ENCODE measurements around the gene KAT6B.
A peak's percentile ranks its signal among the peaks of the same experiment; 100 is the strongest.

KAT6B gene

GRCh38 chr10:74827045-74827441, 643 bp downstream of the KAT6B start (continued):
- no peak for TF ChIP-seq PRDM2 (tag by site-specific recombination; IDR thresholded peaks at IDR 0.05; ENCODE audit: borderline replicate concordance)
- TF ChIP-seq ZNF548 (tag by site-specific recombination; IDR thresholded peaks at IDR 0.05) = 0 out of 2 replicates have a peak, but pooled peaks have one; percentile 29
- TF ChIP-seq GFI1B (tag by site-specific recombination; IDR thresholded peaks at IDR 0.05) = peak; percentile 13; the same call in 1 of the 2 replicates
- peak; percentile 41; the same call in 1 of the 2 replicates for TF ChIP-seq ZEB2 (tag by site-specific recombination; IDR thresholded peaks at IDR 0.05)
- peak; percentile 99 for TF ChIP-seq ZFHX2 (tag by site-specific recombination; conservative IDR thresholded peaks at IDR 0.05)
- TF ChIP-seq MYNN (tag by site-specific recombination; IDR thresholded peaks at IDR 0.05; ENCODE audit: borderline replicate concordance) = no peak
- TF ChIP-seq AEBP2 (tag by site-specific recombination; IDR thresholded peaks at IDR 0.05; ENCODE audit: borderline replicate concordance) = no peak
- TF ChIP-seq ZBTB44 (tag by site-specific recombination; IDR thresholded peaks at IDR 0.05) = no peak
- TF ChIP-seq ZNF433 (tag by site-specific recombination; IDR thresholded peaks at IDR 0.05; ENCODE audit: low read depth) = no peak
- TF ChIP-seq ZNF18 (tag by site-specific recombination; IDR thresholded peaks at IDR 0.05) = peak; percentile 97
- TF ChIP-seq ZNF335 (tag by site-specific recombination; conservative IDR thresholded peaks at IDR 0.05) = no peak
- TF ChIP-seq ZBTB1 (tag by site-specific recombination; IDR thresholded peaks at IDR 0.05) = no peak
- TF ChIP-seq ZNF777 (tag by site-specific recombination; IDR thresholded peaks at IDR 0.05; ENCODE audit: borderline replicate concordance) = no peak
- TF ChIP-seq ZNF521 (tag by site-specific recombination; IDR thresholded peaks at IDR 0.05) = no peak
- peak; percentile 78 for TF ChIP-seq KLF9 (tag by site-specific recombination; IDR thresholded peaks at IDR 0.05; ENCODE audit: low read depth)
- no peak for TF ChIP-seq ZNF701 (tag by site-specific recombination; IDR thresholded peaks at IDR 0.05)
- 0 out of 2 replicates have a peak, but pooled peaks have one; percentile 24 for TF ChIP-seq YY2 (tag by site-specific recombination; IDR thresholded peaks at IDR 0.05)
- no peak for TF ChIP-seq ZNF518A (tag by site-specific recombination; conservative IDR thresholded peaks at IDR 0.05; ENCODE audit: low read depth)
- TF ChIP-seq ZFP69B (tag by site-specific recombination; IDR thresholded peaks at IDR 0.05) = no peak
- peak; percentile 86 for TF ChIP-seq WT1 (tag by site-specific recombination; IDR thresholded peaks at IDR 0.05)
- no peak for TF ChIP-seq OVOL3 (tag by site-specific recombination; IDR thresholded peaks at IDR 0.05)
- 0 out of 2 replicates have a peak, but pooled peaks have one; percentile 63 for TF ChIP-seq ZNF324 (tag by site-specific recombination; IDR thresholded peaks at IDR 0.05)
- TF ChIP-seq ZNF561 (tag by site-specific recombination; IDR thresholded peaks at IDR 0.05; ENCODE audit: borderline replicate concordance) = no peak

Data from HEK293 (cell line).